ENCODE results near the gene METTL27.
A peak's percentile ranks its signal among the peaks of the same experiment; 100 is the strongest.
"Not testable (repeated sequence)": the region's sequence is repeated elsewhere in the genome, so short reads cannot be mapped to it uniquely, and the experiment has no call there.

METTL27 gene

GRCh38 chr7:73812996-73813395 is 29.3 kb downstream of the METTL27 start:
- Histone ChIP-seq H3K9ac (ENCODE audit: low read length) (no peak overlapping the region), H3K27ac (ENCODE audit: low read depth, low read length) (no peak overlapping the region), H3K4me3 (ENCODE audit: low read depth, low read length) (no peak overlapping the region), H3K9me3 (ENCODE audit: control insufficient read depth, insufficient read depth, low read depth, low read length) (no peaks in the 10 kb centered on the region), H3K36me3 (ENCODE audit: control insufficient read depth, insufficient read depth, low read length) (no peaks in the 10 kb centered on the region), H3K4me1 (ENCODE audit: control insufficient read depth, insufficient read depth, low read length) (0 out of 2 replicates have a peak, but pooled peaks cover 3% of the 10 kb centered on the region), H3K27me3 (ENCODE audit: control insufficient read depth, insufficient read depth, low read length) (no peaks in the 10 kb centered on the region)

GRCh38 chr7:73811760-73812168 is 30.6 kb downstream of the METTL27 start:
- H3K4me1 ChIP-seq (ENCODE audit: control insufficient read depth, insufficient read depth, low read length): 0 out of 2 replicates have a peak, but pooled peaks cover 3% of the 10 kb centered on the region

GRCh38 chr7:73810998-73811360 is 31.3 kb downstream of the METTL27 start:
- Histone ChIP-seq H3K9ac (ENCODE audit: low read length) (no peak overlapping the region), H3K27ac (ENCODE audit: low read depth, low read length) (no peak overlapping the region), H3K27me3 (ENCODE audit: control insufficient read depth, insufficient read depth, low read length) (no peaks in the 10 kb centered on the region), H3K4me1 (ENCODE audit: control insufficient read depth, insufficient read depth, low read length) (0 out of 2 replicates have a peak, but pooled peaks cover 3% of the 10 kb centered on the region), H3K36me3 (ENCODE audit: control insufficient read depth, insufficient read depth, low read length) (no peaks in the 10 kb centered on the region), H3K4me3 (ENCODE audit: low read depth, low read length) (no peak overlapping the region), H3K9me3 (ENCODE audit: control insufficient read depth, insufficient read depth, low read depth, low read length) (no peaks in the 10 kb centered on the region)

More at GRCh38 chr7:73811760-73812168, 30.6 kb downstream of the METTL27 start:
- Histone ChIP-seq H3K27me3 (ENCODE audit: control insufficient read depth, insufficient read depth, low read length) (no peaks in the 10 kb centered on the region), H3K4me3 (ENCODE audit: low read depth, low read length) (no peak overlapping the region), H3K27ac (ENCODE audit: low read depth, low read length) (no peak overlapping the region), H3K36me3 (ENCODE audit: control insufficient read depth, insufficient read depth, low read length) (no peaks in the 10 kb centered on the region), H3K9me3 (ENCODE audit: control insufficient read depth, insufficient read depth, low read depth, low read length) (no peaks in the 10 kb centered on the region), H3K9ac (ENCODE audit: low read length) (no peak overlapping the region)

- H3K27ac ChIP-seq (ENCODE audit: low read depth, low read length): no peak overlapping the region
- H3K4me1 ChIP-seq (ENCODE audit: control insufficient read depth, insufficient read depth, low read length): 0 out of 2 replicates have a peak, but pooled peaks cover 3% of the 10 kb centered on the region
- H3K4me3 ChIP-seq (ENCODE audit: low read depth, low read length): no peak overlapping the region
- no peaks in the 10 kb centered on the region for H3K36me3 ChIP-seq (ENCODE audit: control insufficient read depth, insufficient read depth, low read length)
- H3K9me3 ChIP-seq (ENCODE audit: control insufficient read depth, insufficient read depth, low read depth, low read length): no peaks in the 10 kb centered on the region
- no peaks in the 10 kb centered on the region for H3K27me3 ChIP-seq (ENCODE audit: control insufficient read depth, insufficient read depth, low read length)
- no peak overlapping the region for H3K9ac ChIP-seq (ENCODE audit: low read length)
These were observed 32.8 kb downstream of the METTL27 start for GRCh38 chr7:73809467-73809951.

GRCh38 chr7:73802459-73802858 is 39.9 kb downstream of the METTL27 start:
- no peak overlapping the region for H3K4me3 ChIP-seq (ENCODE audit: low read depth, low read length)
- H3K27ac ChIP-seq (ENCODE audit: low read depth, low read length): no peak overlapping the region
- no peaks in the 10 kb centered on the region; the same call in 1 of the 2 replicates for H3K9me3 ChIP-seq (ENCODE audit: control insufficient read depth, insufficient read depth, low read depth, low read length)
- no peak overlapping the region for H3K9ac ChIP-seq (ENCODE audit: low read length)
- H3K27me3 ChIP-seq (ENCODE audit: control insufficient read depth, insufficient read depth, low read length): no peaks in the 10 kb centered on the region
- no peaks in the 10 kb centered on the region for H3K36me3 ChIP-seq (ENCODE audit: control insufficient read depth, insufficient read depth, low read length)
- H3K4me1 ChIP-seq (ENCODE audit: control insufficient read depth, insufficient read depth, low read length): peaks cover 7% of the 10 kb centered on the region; the same call in 1 of the 2 replicates

GRCh38 chr7:73801577-73801976 is 40.7 kb downstream of the METTL27 start:
- H3K9ac ChIP-seq (ENCODE audit: low read length): no peak overlapping the region
- H3K27ac ChIP-seq (ENCODE audit: low read depth, low read length): no peak overlapping the region
- no peaks in the 10 kb centered on the region for H3K27me3 ChIP-seq (ENCODE audit: control insufficient read depth, insufficient read depth, low read length)
- no peaks in the 10 kb centered on the region for H3K36me3 ChIP-seq (ENCODE audit: control insufficient read depth, insufficient read depth, low read length)
- H3K9me3 ChIP-seq (ENCODE audit: control insufficient read depth, insufficient read depth, low read depth, low read length): no peaks in the 10 kb centered on the region; the same call in 1 of the 2 replicates
- peaks cover 7% of the 10 kb centered on the region; the same call in 1 of the 2 replicates for H3K4me1 ChIP-seq (ENCODE audit: control insufficient read depth, insufficient read depth, low read length)
- H3K4me3 ChIP-seq (ENCODE audit: low read depth, low read length): no peak overlapping the region

GRCh38 chr7:73799282-73800141 is 42.8 kb downstream of the METTL27 start:
- H3K4me1 ChIP-seq (ENCODE audit: control insufficient read depth, insufficient read depth, low read length): peaks cover 7% of the 10 kb centered on the region; the same call in 1 of the 2 replicates
- no peaks in the 10 kb centered on the region; the same call in 1 of the 2 replicates for H3K9me3 ChIP-seq (ENCODE audit: control insufficient read depth, insufficient read depth, low read depth, low read length)
- peak overlapping the region; percentile 3 for H3K9ac ChIP-seq (ENCODE audit: low read length)
- H3K27ac ChIP-seq (ENCODE audit: low read depth, low read length): no peak overlapping the region
- H3K27me3 ChIP-seq (ENCODE audit: control insufficient read depth, insufficient read depth, low read length): no peaks in the 10 kb centered on the region
- no peak overlapping the region for H3K4me3 ChIP-seq (ENCODE audit: low read depth, low read length)
- no peaks in the 10 kb centered on the region for H3K36me3 ChIP-seq (ENCODE audit: control insufficient read depth, insufficient read depth, low read length)

- H3K9ac ChIP-seq (ENCODE audit: low read length); H3K4me3 ChIP-seq (ENCODE audit: low read depth, low read length); H3K4me1 ChIP-seq (ENCODE audit: control insufficient read depth, insufficient read depth, low read length); H3K27ac ChIP-seq (ENCODE audit: low read depth, low read length); H3K27me3 ChIP-seq (ENCODE audit: control insufficient read depth, insufficient read depth, low read length); H3K36me3 ChIP-seq (ENCODE audit: control insufficient read depth, insufficient read depth, low read length); H3K9me3 ChIP-seq (ENCODE audit: control insufficient read depth, insufficient read depth, low read depth, low read length): not testable (repeated sequence)
These were observed 45.1 kb downstream of the METTL27 start for GRCh38 chr7:73797176-73797575.

GRCh38 chr7:73796656-73797055 is 45.7 kb downstream of the METTL27 start:
- H3K9ac ChIP-seq (ENCODE audit: low read length): not testable (repeated sequence)

GRCh38 chr7:73795188-73795587 is 47.1 kb downstream of the METTL27 start:
- not testable (repeated sequence) for H3K4me3 ChIP-seq (ENCODE audit: low read depth, low read length); H3K36me3 ChIP-seq (ENCODE audit: control insufficient read depth, insufficient read depth, low read length); H3K27ac ChIP-seq (ENCODE audit: low read depth, low read length); H3K9me3 ChIP-seq (ENCODE audit: control insufficient read depth, insufficient read depth, low read depth, low read length); H3K27me3 ChIP-seq (ENCODE audit: control insufficient read depth, insufficient read depth, low read length); H3K9ac ChIP-seq (ENCODE audit: low read length); H3K4me1 ChIP-seq (ENCODE audit: control insufficient read depth, insufficient read depth, low read length)

More at GRCh38 chr7:73796656-73797055, 45.7 kb downstream of the METTL27 start:
- H3K36me3 ChIP-seq (ENCODE audit: control insufficient read depth, insufficient read depth, low read length); H3K27ac ChIP-seq (ENCODE audit: low read depth, low read length); H3K27me3 ChIP-seq (ENCODE audit: control insufficient read depth, insufficient read depth, low read length); H3K9me3 ChIP-seq (ENCODE audit: control insufficient read depth, insufficient read depth, low read depth, low read length); H3K4me3 ChIP-seq (ENCODE audit: low read depth, low read length); H3K4me1 ChIP-seq (ENCODE audit: control insufficient read depth, insufficient read depth, low read length): not testable (repeated sequence)

GRCh38 chr7:73791170-73791690 is 51.1 kb downstream of the METTL27 start:
- H3K27me3 ChIP-seq (ENCODE audit: control insufficient read depth, insufficient read depth, low read length); H3K4me1 ChIP-seq (ENCODE audit: control insufficient read depth, insufficient read depth, low read length); H3K9me3 ChIP-seq (ENCODE audit: control insufficient read depth, insufficient read depth, low read depth, low read length); H3K27ac ChIP-seq (ENCODE audit: low read depth, low read length); H3K4me3 ChIP-seq (ENCODE audit: low read depth, low read length); H3K9ac ChIP-seq (ENCODE audit: low read length); H3K36me3 ChIP-seq (ENCODE audit: control insufficient read depth, insufficient read depth, low read length): not testable (repeated sequence)
